Measurements from ENCODE around the gene GIPC2. TPM values are rescaled to one million over a fixed set of nuclear protein-coding genes. Genes with fewer than 3 reads are reported as not detected.

GIPC2 gene
- total and polyA plus RNA-seq, 10 of the 15 experiments (the other 5 are each of a cell fraction or from before 2014, with no cell fraction given), result 0.03 to 0.23 (median 0.06) TPM; not detected in 2

DNA sequence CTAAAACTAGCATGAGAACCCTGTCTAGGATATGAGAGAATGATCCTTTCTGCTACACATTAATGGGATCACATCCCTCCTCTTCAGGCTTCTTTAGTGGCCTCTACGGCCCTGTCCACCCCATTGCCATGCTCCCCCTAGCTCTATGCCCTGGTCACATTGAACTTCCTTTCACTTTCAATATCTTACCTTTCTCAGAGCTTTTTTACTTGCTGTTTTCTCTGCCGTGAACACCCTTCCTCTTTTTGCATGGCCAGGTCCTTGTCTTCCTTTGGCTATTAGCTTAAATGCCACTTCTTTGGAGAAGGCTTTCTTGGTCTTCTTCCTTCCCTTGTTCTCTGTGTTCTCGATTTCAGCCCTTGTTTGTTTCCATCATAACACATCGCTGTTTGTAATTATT, 97.4 kb downstream of the GIPC2 start (continued):
- TF ChIP-seq, protein P1, sequence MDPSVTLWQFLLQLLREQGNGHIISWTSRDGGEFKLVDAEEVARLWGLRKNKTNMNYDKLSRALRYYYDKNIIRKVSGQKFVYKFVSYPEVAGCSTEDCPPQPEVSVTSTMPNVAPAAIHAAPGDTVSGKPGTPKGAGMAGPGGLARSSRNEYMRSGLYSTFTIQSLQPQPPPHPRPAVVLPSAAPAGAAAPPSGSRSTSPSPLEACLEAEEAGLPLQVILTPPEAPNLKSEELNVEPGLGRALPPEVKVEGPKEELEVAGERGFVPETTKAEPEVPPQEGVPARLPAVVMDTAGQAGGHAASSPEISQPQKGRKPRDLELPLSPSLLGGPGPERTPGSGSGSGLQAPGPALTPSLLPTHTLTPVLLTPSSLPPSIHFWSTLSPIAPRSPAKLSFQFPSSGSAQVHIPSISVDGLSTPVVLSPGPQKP (IDR thresholded peaks at IDR 0.05; ENCODE audit: low read depth, low read length), result no peak
- TF ChIP-seq, protein P2, sequence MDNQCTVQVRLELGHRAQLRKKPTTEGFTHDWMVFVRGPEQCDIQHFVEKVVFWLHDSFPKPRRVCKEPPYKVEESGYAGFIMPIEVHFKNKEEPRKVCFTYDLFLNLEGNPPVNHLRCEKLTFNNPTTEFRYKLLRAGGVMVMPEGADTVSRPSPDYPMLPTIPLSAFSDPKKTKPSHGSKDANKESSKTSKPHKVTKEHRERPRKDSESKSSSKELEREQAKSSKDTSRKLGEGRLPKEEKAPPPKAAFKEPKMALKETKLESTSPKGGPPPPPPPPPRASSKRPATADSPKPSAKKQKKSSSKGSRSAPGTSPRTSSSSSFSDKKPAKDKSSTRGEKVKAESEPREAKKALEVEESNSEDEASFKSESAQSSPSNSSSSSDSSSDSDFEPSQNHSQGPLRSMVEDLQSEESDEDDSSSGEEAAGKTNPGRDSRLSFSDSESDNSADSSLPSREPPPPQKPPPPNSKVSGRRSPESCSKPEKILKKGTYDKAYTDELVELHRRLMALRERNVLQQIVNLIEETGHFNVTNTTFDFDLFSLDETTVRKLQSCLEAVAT (IDR thresholded peaks at IDR 0.05), result peak; percentile 62; the same call in 1 of the 2 replicates
- TF ChIP-seq SUPT20H (IDR thresholded peaks at IDR 0.05; ENCODE audit: borderline replicate concordance, control insufficient read depth, low read depth, low read length), result no peak
- TF ChIP-seq CBX5 (IDR thresholded peaks at IDR 0.05; ENCODE audit: low read depth), result no peak
- no peak for TF ChIP-seq EP300 (IDR thresholded peaks at IDR 0.05; ENCODE audit: borderline replicate concordance in 1 of 2, control insufficient read depth in 1 of 2, low read depth in 2 of 2, low read length in 2 of 2)
- TF ChIP-seq MYC (IDR thresholded peaks at IDR 0.05; ENCODE audit: insufficient read depth, insufficient read length, insufficient replicate concordance, low read length, severe bottlenecking), result no peak
- TF ChIP-seq ZBTB33 (IDR thresholded peaks at IDR 0.05), result no peak
- no peak for TF ChIP-seq TCF3 (IDR thresholded peaks at IDR 0.05; ENCODE audit: borderline replicate concordance, insufficient read depth, low read depth, low read length)
- 0 out of 3 replicates have a peak, but pooled peaks have one; percentile 23 for TF ChIP-seq POU2F2 (IDR thresholded peaks at IDR 0.05; ENCODE audit: borderline replicate concordance, low read depth, low read length)
- no peak for TF ChIP-seq HCFC1 (IDR thresholded peaks at IDR 0.05; ENCODE audit: low read length)
- peak; percentile 82; the same call in 1 of the 2 replicates for TF ChIP-seq SPI1 (IDR thresholded peaks at IDR 0.05; ENCODE audit: borderline replicate concordance, insufficient read depth, low read depth, low read length)
- TF ChIP-seq ZNF274 (IDR thresholded peaks at IDR 0.05; ENCODE audit: insufficient read depth, insufficient read length), result no peak
- TF ChIP-seq POLR2A (IDR thresholded peaks at IDR 0.05; ENCODE audit: low read depth, low read length), result no peak
- TF ChIP-seq ZBED1 (IDR thresholded peaks at IDR 0.05; ENCODE audit: borderline replicate concordance), result no peak
- TF ChIP-seq ZNF217 (IDR thresholded peaks at IDR 0.05), result no peak
- no peak for TF ChIP-seq DPF2 (IDR thresholded peaks at IDR 0.05)
- TF ChIP-seq HSF1 (IDR thresholded peaks at IDR 0.05; ENCODE audit: low read depth, low read length), result no peak
- 0 out of 2 replicates have a peak, but pooled peaks have one; percentile 37 for TF ChIP-seq HDGF (IDR thresholded peaks at IDR 0.05)
- TF ChIP-seq SUZ12 (IDR thresholded peaks at IDR 0.05; ENCODE audit: unreplicated experiment), result no peak
- TF ChIP-seq POLR2AphosphoS2 (IDR thresholded peaks at IDR 0.05; ENCODE audit: low read depth, low read length), result no peak
- no peak for TF ChIP-seq NFXL1 (IDR thresholded peaks at IDR 0.05; ENCODE audit: borderline replicate concordance)
- TF ChIP-seq CTCF (IDR thresholded peaks at IDR 0.05 in 2 of 3, conservative IDR thresholded peaks at IDR 0.05 in 1 of 3; ENCODE audit: control insufficient read depth in 2 of 3, extremely low read depth in 1 of 3, insufficient read depth in 1 of 3, low read depth in 3 of 3, low read length in 3 of 3), result 0 out of 6 replicates have a peak, but pooled peaks of 1 of the 3 experiments have one; percentile 3

Measured in GM12878 (cell line).